ENCODE results near the gene EPHB2.

Gene EPHB2

DNA sequence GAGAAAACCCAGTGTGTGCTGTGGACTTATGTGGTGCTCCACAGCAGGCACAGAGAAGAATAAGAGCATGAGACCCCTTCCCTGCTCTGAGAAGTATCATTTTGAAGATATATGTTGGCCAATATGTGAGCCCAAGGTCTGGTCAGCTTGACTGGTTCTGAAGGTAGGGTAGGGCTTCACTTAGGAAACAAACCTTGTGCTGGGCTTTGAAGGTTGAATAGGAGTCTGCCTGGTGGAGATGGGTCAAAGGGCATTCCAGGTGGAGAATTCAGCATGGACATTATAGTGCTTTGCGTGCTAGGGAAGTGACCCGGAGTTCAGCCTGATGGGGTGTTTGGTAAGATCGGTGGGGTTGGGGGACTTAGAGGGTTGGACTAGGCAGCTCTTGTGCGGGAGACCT lies 99.1 kb downstream of the EPHB2 start:
- no peak for DNase-seq (ENCODE audit: low read depth, low spot score)
- H3K4me3 ChIP-seq (ENCODE audit: low read length), result no peak overlapping the region
- no peak overlapping the region for H3K27ac ChIP-seq (ENCODE audit: low read length)
- no peaks in the 10 kb centered on the region for H3K27me3 ChIP-seq (ENCODE audit: control insufficient read depth, insufficient read depth, low read length)
- no peaks in the 10 kb centered on the region for H3K36me3 ChIP-seq (ENCODE audit: control insufficient read depth, insufficient read depth, low read length)
- H3K9me3 ChIP-seq (ENCODE audit: control insufficient read depth, insufficient read depth, low read length), result no peaks in the 10 kb centered on the region
- no CpG with 5 or more reads among the region's 4 CpGs for WGBS (ENCODE audit: insufficient coverage, insufficient read length)
- H3K4me1 ChIP-seq (ENCODE audit: control insufficient read depth, insufficient read depth, low read length), result peaks cover 9% of the 10 kb centered on the region

GRCh38 chr1:22810378-22810777 lies 99.7 kb downstream of the EPHB2 start:
- no peak overlapping the region for H3K27ac ChIP-seq (ENCODE audit: low read length)
- no CpG with 5 or more reads among the region's 2 CpGs for WGBS (ENCODE audit: insufficient coverage, insufficient read length)
- DNase-seq (ENCODE audit: low read depth, low spot score), result no peak
- H3K4me3 ChIP-seq (ENCODE audit: low read length), result no peak overlapping the region
- peaks cover 5% of the 10 kb centered on the region for H3K4me1 ChIP-seq (ENCODE audit: control insufficient read depth, insufficient read depth, low read length)
- H3K36me3 ChIP-seq (ENCODE audit: control insufficient read depth, insufficient read depth, low read length), result no peaks in the 10 kb centered on the region
- no peaks in the 10 kb centered on the region for H3K27me3 ChIP-seq (ENCODE audit: control insufficient read depth, insufficient read depth, low read length)
- H3K9me3 ChIP-seq (ENCODE audit: control insufficient read depth, insufficient read depth, low read length), result no peaks in the 10 kb centered on the region

GRCh38 chr1:22812092-22812880 lies 101.6 kb downstream of the EPHB2 start:
- no peaks in the 10 kb centered on the region for H3K9me3 ChIP-seq (ENCODE audit: control insufficient read depth, insufficient read depth, low read length)
- no CpG with 5 or more reads among the region's 18 CpGs for WGBS (ENCODE audit: insufficient coverage, insufficient read length)
- H3K27ac ChIP-seq (ENCODE audit: low read length), result no peak overlapping the region
- H3K27me3 ChIP-seq (ENCODE audit: control insufficient read depth, insufficient read depth, low read length), result no peaks in the 10 kb centered on the region
- DNase-seq (ENCODE audit: low read depth, low spot score), result no peak
- no peaks in the 10 kb centered on the region for H3K36me3 ChIP-seq (ENCODE audit: control insufficient read depth, insufficient read depth, low read length)
- H3K4me3 ChIP-seq (ENCODE audit: low read length), result no peak overlapping the region
- H3K4me1 ChIP-seq (ENCODE audit: control insufficient read depth, insufficient read depth, low read length), result no peaks in the 10 kb centered on the region

DNA sequence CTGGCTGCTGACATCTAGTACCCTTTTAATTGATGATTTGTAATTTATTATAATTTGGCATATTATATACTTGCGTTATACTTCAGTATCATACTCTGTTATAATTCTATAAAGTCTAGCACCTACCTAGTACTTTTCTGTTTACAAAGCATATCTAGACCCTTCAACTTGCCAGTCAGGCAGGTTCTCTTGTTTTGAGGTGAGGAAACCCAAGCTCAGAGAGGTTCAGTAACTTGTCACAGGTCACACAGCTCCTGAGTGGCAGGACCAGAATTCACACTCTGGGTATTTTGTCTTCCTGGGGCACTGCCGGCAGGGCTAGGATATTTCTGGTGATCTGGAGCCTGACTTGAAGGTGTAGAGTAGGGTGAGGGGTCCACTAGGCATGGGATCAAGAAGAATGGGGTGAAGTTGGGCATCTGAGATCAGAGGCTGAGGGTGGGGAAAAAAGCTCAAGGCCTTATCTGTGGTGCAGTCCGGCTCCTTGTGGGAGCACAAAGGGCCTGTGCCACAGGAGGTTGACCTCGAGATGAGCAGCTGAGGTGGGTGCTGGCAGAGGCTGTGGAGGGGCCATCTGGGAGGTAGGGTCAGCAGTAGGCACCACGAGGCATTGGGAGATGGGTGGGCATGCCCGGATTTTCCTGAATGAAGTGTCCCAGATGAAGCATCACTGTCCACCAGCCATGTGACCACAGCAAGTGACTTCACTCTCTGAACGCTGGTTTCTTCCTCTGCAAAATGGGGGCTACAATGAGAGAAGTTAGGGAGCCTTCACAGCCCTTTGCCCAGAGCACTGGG lies 102.6 kb downstream of the EPHB2 start:
- no peaks in the 10 kb centered on the region for H3K36me3 ChIP-seq (ENCODE audit: control insufficient read depth, insufficient read depth, low read length)
- no peak overlapping the region for H3K4me3 ChIP-seq (ENCODE audit: low read length)
- H3K27ac ChIP-seq (ENCODE audit: low read length), result no peak overlapping the region
- H3K9me3 ChIP-seq (ENCODE audit: control insufficient read depth, insufficient read depth, low read length), result no peaks in the 10 kb centered on the region
- DNase-seq (ENCODE audit: low read depth, low spot score), result no peak
- no peaks in the 10 kb centered on the region for H3K4me1 ChIP-seq (ENCODE audit: control insufficient read depth, insufficient read depth, low read length)
- WGBS (ENCODE audit: insufficient coverage, insufficient read length), result no CpG with 5 or more reads among the region's 7 CpGs
- no peaks in the 10 kb centered on the region for H3K27me3 ChIP-seq (ENCODE audit: control insufficient read depth, insufficient read depth, low read length)

- no peaks in the 10 kb centered on the region for H3K9me3 ChIP-seq (ENCODE audit: control insufficient read depth, insufficient read depth, low read length)
- H3K4me3 ChIP-seq (ENCODE audit: low read length), result no peak overlapping the region
- no peaks in the 10 kb centered on the region for H3K4me1 ChIP-seq (ENCODE audit: control insufficient read depth, insufficient read depth, low read length)
- no peaks in the 10 kb centered on the region for H3K27me3 ChIP-seq (ENCODE audit: control insufficient read depth, insufficient read depth, low read length)
- H3K27ac ChIP-seq (ENCODE audit: low read length), result no peak overlapping the region
- WGBS (ENCODE audit: insufficient coverage, insufficient read length), result no CpG with 5 or more reads among the region's 19 CpGs
- no peaks in the 10 kb centered on the region for H3K36me3 ChIP-seq (ENCODE audit: control insufficient read depth, insufficient read depth, low read length)
- no peak for DNase-seq (ENCODE audit: low read depth, low spot score)
These were observed 103.8 kb downstream of the EPHB2 start for GRCh38 chr1:22814176-22815042.

GRCh38 chr1:22815043-22815365 lies 104.4 kb downstream of the EPHB2 start:
- no peaks in the 10 kb centered on the region for H3K9me3 ChIP-seq (ENCODE audit: control insufficient read depth, insufficient read depth, low read length)
- no peak overlapping the region for H3K4me3 ChIP-seq (ENCODE audit: low read length)
- H3K4me1 ChIP-seq (ENCODE audit: control insufficient read depth, insufficient read depth, low read length), result no peaks in the 10 kb centered on the region
- no peak for DNase-seq (ENCODE audit: low read depth, low spot score)
- WGBS (ENCODE audit: insufficient coverage, insufficient read length), result no CpG with 5 or more reads among the region's 5 CpGs
- H3K36me3 ChIP-seq (ENCODE audit: control insufficient read depth, insufficient read depth, low read length), result no peaks in the 10 kb centered on the region
- H3K27ac ChIP-seq (ENCODE audit: low read length), result no peak overlapping the region
- H3K27me3 ChIP-seq (ENCODE audit: control insufficient read depth, insufficient read depth, low read length), result no peaks in the 10 kb centered on the region

GRCh38 chr1:22815421-22816066 lies 104.9 kb downstream of the EPHB2 start:
- DNase-seq (ENCODE audit: low read depth, low spot score), result no peak
- Histone ChIP-seq H3K9me3 (ENCODE audit: control insufficient read depth, insufficient read depth, low read length) (no peaks in the 10 kb centered on the region), H3K27me3 (ENCODE audit: control insufficient read depth, insufficient read depth, low read length) (no peaks in the 10 kb centered on the region), H3K4me3 (ENCODE audit: low read length) (no peak overlapping the region), H3K36me3 (ENCODE audit: control insufficient read depth, insufficient read depth, low read length) (no peaks in the 10 kb centered on the region), H3K27ac (ENCODE audit: low read length) (no peak overlapping the region), H3K4me1 (ENCODE audit: control insufficient read depth, insufficient read depth, low read length) (no peaks in the 10 kb centered on the region)
- WGBS (ENCODE audit: insufficient coverage, insufficient read length), result no CpG with 5 or more reads among the region's 12 CpGs

DNA sequence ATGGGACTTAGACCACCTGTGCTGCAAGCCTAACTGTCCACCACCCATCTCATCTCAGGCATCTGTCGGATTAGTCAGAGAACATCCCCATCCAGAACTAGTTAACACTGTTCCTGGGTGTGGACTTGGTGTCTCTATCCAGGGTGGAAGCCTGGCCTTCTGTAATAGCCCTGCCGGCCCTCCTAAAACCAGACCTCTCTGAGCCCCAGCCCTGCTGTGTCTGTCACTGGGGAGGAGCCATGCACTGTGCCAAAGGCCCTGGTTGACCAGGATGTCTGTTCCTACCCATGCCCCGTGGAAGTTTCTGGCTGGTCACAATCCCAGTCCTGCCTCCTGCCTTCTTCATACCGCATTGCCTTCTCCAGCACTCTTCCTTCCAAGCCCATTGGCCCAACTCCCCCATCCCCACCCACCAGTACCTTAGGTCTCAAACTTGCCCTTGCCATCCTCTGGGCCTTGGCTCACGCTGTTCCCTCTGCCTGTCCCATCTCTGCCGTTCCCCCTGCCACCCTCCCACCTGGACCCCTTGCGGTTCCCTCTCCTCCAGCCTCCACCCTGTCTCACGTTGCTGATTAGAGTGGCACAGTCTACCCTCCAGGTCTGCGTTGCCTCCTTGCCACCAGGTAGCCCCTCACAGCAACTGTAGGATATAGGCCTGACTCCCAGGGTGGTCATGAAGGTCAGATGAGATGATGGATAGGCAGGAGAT lies 105.6 kb downstream of the EPHB2 start:
- DNase-seq (ENCODE audit: low read depth, low spot score), result no peak
- H3K4me1 ChIP-seq (ENCODE audit: control insufficient read depth, insufficient read depth, low read length), result no peaks in the 10 kb centered on the region
- no peaks in the 10 kb centered on the region for H3K27me3 ChIP-seq (ENCODE audit: control insufficient read depth, insufficient read depth, low read length)
- no peaks in the 10 kb centered on the region for H3K36me3 ChIP-seq (ENCODE audit: control insufficient read depth, insufficient read depth, low read length)
- no peaks in the 10 kb centered on the region for H3K9me3 ChIP-seq (ENCODE audit: control insufficient read depth, insufficient read depth, low read length)
- no CpG with 5 or more reads among the region's 9 CpGs for whole genome bisulfite sequencing (ENCODE audit: insufficient coverage, insufficient read length)
- no peak overlapping the region for H3K4me3 ChIP-seq (ENCODE audit: low read length)
- H3K27ac ChIP-seq (ENCODE audit: low read length), result no peak overlapping the region

DNA sequence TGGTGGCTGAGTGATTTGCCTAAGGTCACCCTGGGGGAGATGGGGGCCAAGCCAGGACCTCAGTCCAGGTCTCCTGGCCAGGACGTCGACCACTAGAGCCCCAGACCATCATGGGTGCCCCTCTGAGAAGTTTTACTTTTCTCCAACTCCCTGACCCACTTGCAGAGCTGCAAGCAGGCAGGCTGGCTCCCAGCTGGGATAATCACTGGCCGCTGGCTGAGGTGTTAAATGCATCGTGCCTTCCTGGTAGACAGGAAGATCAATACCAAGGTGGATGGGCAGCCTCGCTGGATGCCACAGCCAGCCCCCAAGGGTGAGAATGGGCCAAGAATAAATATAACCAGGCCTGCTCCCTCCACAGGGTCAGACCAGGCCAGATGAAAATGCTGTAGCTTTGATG lies 106.2 kb downstream of the EPHB2 start:
- Histone ChIP-seq H3K27me3 (ENCODE audit: control insufficient read depth, insufficient read depth, low read length) (no peaks in the 10 kb centered on the region), H3K9me3 (ENCODE audit: control insufficient read depth, insufficient read depth, low read length) (no peaks in the 10 kb centered on the region), H3K36me3 (ENCODE audit: control insufficient read depth, insufficient read depth, low read length) (no peaks in the 10 kb centered on the region), H3K27ac (ENCODE audit: low read length) (no peak overlapping the region), H3K4me1 (ENCODE audit: control insufficient read depth, insufficient read depth, low read length) (no peaks in the 10 kb centered on the region), H3K4me3 (ENCODE audit: low read length) (no peak overlapping the region)
- no CpG with 5 or more reads among the region's 5 CpGs for WGBS (ENCODE audit: insufficient coverage, insufficient read length)
- DNase-seq (ENCODE audit: low read depth, low spot score), result no peak
